Aorta (tissue), 5 donors: ENCODE data around the gene TLE6. TPM values are rescaled to one million over a fixed set of nuclear protein-coding genes. Genes with fewer than 3 reads are reported as not detected.

Experiments
- ATAC-seq: fragments of 200-7000 bp; cut with Tn5 transposase; one replicate; pipeline ENCODE4 v1.9.1; 2022; ENCODE audit warnings: moderate library complexity; ENCODE audit not compliant: low FRiP score
- DNase-seq, 2 donors: peaks; one replicate each; pipeline ENCODE4 v3.0.0-alpha.2; 2020
- H3K27ac ChIP-seq, 2 donors: one replicate each; pipeline ENCODE4 v1.5.1; 2013; ENCODE audit warnings: low read length in 2 of 2, mild to moderate bottlenecking in 2 of 2, moderate library complexity in 2 of 2, control low read depth in 1 of 2, inconsistent platforms in 1 of 2, low read depth in 1 of 2
- H3K27me3 ChIP-seq, 2 donors: one replicate each; pipeline ENCODE4 v1.6.1; 2013; ENCODE audit warnings: control low read depth in 1 of 2, low read length in 1 of 2, mild to moderate bottlenecking in 1 of 2, moderate library complexity in 1 of 2; ENCODE audit not compliant: insufficient read depth in 2 of 2, control insufficient read depth in 1 of 2
- H3K36me3 ChIP-seq, 2 donors: one replicate each; pipeline ENCODE4 v1.6.1; 2013; ENCODE audit warnings: control low read depth in 1 of 2, low read length in 1 of 2, mild to moderate bottlenecking in 1 of 2; ENCODE audit not compliant: insufficient read depth in 2 of 2, control insufficient read depth in 1 of 2
- H3K4me1 ChIP-seq, 2 donors: one replicate each; pipeline ENCODE4 v1.6.1; 2013; ENCODE audit warnings: low read length in 2 of 2, control low read depth in 1 of 2, mild to moderate bottlenecking in 1 of 2, moderate library complexity in 1 of 2; ENCODE audit not compliant: insufficient read depth in 2 of 2, control insufficient read depth in 1 of 2
- H3K4me3 ChIP-seq, 2 donors: one replicate each; pipeline ENCODE4 v1.5.1; 2013; ENCODE audit warnings: low read length in 2 of 2, control low read depth in 1 of 2, mild to moderate bottlenecking in 1 of 2
- H3K9me3 ChIP-seq: one replicate; pipeline ENCODE4 v1.6.1; 2013; ENCODE audit warnings: mild to moderate bottlenecking, low read length; ENCODE audit not compliant: control insufficient read depth
- WGBS, 2 donors: extraction: QIAGEN DNeasy Blood & Tissue Kit; methylation state at CpG; one replicate each; pipeline ENCODE4 v1.1.7; 2013; 5-methylcytosine and 5-hydroxymethylcytosine counted together
- intact Hi-C, 2 donors: fragments of 100-400 bp; cut with DNase I; formaldehyde crosslinking; loops; one replicate each; pipeline versions ENCODE4 v1.14.2 to v1.15.0; 2022
- polyA plus RNA-seq, 2 donors: library from polyadenylated mRNA; stranded (reverse); fragments of 200-250 nt; gene quantifications; one replicate each; pipeline ENCODE4 v1.2.3, GENCODE V29; 2013
- total RNA-seq, 2 donors: library from RNA; stranded (reverse); fragmentation: NEBNext Ultra II Directional; extraction: Animal tissue kit (Norgen Biotek cat#: 25700); gene quantifications; one replicate each; pipeline ENCODE4 v1.2.1, GENCODE V29; 2021
- donor health status: healthy with polysubstance abuse.
- donor health status: Bipolar disorder and iron deficiency.
- donor health status: DM: no; HTN: no; CAD: no.
- donor health status: DM: no; HTN: no; CAD: no.
- donor health status: DM: yes; HTN: yes; CAD: no.

TLE6 gene
- total and polyA plus RNA-seq, 4 donors, result 0.65 to 12.0 (median 3.8) TPM

DNA sequence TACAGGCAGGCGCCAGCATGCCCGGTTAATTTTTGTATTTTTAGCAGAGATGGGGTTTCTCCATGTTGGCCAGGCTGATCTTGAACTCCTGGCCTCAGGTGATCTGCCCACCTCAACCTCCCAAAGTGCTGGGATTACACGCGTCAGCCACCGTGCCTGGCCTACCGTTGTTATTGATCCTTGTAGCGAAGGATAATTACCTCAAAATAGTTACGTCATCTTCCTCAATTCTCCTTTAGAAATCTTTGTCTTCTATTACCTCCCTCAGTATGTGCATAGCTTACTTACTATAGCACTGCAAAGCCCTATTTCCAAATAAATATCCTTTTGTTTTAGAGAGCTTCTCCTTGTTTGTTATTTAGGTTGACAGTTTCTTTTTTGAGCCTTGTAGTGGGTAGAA lies 9.4 kb upstream of the TLE6 start:
- 87% methylated on average over 8 of the region's 8 CpGs for WGBS, 2 donors
- ATAC-seq (no peak), DNase-seq (no peak)
- Histone ChIP-seq H3K36me3 (no peaks in the 10 kb centered on the region), H3K27me3 (no peaks in the 10 kb centered on the region), H3K27ac (no peak overlapping the region), H3K4me1 (no peaks in the 10 kb centered on the region), H3K9me3 (no peaks in the 10 kb centered on the region), H3K4me3 (no peak overlapping the region)
- intact Hi-C loops, result no loop called here

DNA sequence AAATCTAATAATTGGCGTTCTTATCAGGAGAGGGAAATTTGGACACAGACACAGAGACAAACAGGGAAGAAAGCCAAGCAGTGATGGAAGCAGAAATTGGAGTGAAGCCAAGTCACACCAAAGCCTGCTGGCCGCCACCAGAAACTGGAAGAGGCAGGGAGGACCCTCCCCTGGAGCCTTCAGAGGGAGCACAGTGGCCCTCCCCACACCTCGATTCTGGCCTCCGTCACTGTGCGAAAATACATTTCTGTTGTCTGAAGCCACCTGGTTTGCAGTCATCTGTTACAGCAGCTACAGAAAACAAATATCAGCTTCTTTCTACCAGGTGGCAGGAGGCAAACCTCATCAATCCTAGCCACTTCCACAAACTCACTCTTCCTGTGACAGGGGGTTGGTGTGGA lies 8.3 kb upstream of the TLE6 start:
- no peaks in the 10 kb centered on the region for H3K27me3 ChIP-seq
- H3K4me3 ChIP-seq, result no peak overlapping the region
- intact Hi-C loops, result no loop called here
- no peaks in the 10 kb centered on the region for H3K9me3 ChIP-seq
- no peaks in the 10 kb centered on the region for H3K4me1 ChIP-seq
- 20 to 25% methylated on average over 5 of the region's 5 CpGs for WGBS, 2 donors
- DNase-seq, result no peak
- peak; percentile 42 for ATAC-seq
- H3K27ac ChIP-seq, result no peak overlapping the region
- H3K36me3 ChIP-seq, result no peaks in the 10 kb centered on the region

DNA sequence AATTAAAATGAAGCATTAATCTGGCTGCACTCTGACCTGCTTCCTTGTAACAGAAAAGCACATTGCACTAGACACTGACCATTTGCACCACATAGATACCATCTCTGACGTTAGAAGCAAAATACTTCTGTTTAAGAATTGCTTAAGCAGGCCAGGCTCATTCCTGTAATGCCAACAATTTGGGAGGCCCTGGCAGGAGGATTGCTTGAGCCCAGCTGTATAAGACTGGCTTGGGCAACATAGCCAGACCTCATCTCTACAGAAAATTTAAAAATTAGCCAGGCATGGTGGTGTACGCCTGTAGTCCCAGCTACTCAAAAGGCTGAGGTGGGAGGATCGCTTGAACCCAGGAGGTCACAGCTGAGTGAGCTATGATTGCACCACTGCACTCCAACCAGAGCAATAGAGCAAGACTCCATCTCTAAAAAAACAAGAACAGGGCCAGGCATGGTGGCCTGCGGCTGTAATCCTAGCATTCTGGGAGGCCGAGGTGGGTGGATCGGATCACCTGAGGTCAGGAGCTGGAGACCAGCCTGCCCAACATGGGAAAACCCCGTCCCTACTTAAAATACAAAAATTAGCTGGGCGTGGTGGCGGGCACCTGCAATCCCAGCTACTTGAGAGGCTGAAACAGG lies 7.0 kb upstream of the TLE6 start:
- intact Hi-C loops, result no loop called here
- ATAC-seq, result peak; percentile 34

GRCh38 chr19:2973229-2973628 lies 4.1 kb upstream of the TLE6 start:
- no peaks in the 10 kb centered on the region for H3K27me3 ChIP-seq
- no peak overlapping the region for H3K4me3 ChIP-seq
- no peaks in the 10 kb centered on the region for H3K9me3 ChIP-seq
- no peaks in the 10 kb centered on the region for H3K36me3 ChIP-seq
- no peak for ATAC-seq
- H3K4me1 ChIP-seq, result no peaks in the 10 kb centered on the region
- intact Hi-C loops, result no loop called here
- no peak overlapping the region for H3K27ac ChIP-seq
- 44% methylated on average over 8 of the region's 8 CpGs for WGBS, 2 donors
- no peak for DNase-seq

More for the DNA sequence above, 7.0 kb upstream of the TLE6 start:
- no peaks in the 10 kb centered on the region for H3K36me3 ChIP-seq
- no peak for DNase-seq
- no peaks in the 10 kb centered on the region for H3K27me3 ChIP-seq
- WGBS, 2 donors, result 79 to 81% methylated on average over 9 of the region's 9 CpGs
- no peak overlapping the region for H3K27ac ChIP-seq
- H3K4me1 ChIP-seq, result no peaks in the 10 kb centered on the region
- no peak overlapping the region for H3K4me3 ChIP-seq
- H3K9me3 ChIP-seq, result no peaks in the 10 kb centered on the region

DNA sequence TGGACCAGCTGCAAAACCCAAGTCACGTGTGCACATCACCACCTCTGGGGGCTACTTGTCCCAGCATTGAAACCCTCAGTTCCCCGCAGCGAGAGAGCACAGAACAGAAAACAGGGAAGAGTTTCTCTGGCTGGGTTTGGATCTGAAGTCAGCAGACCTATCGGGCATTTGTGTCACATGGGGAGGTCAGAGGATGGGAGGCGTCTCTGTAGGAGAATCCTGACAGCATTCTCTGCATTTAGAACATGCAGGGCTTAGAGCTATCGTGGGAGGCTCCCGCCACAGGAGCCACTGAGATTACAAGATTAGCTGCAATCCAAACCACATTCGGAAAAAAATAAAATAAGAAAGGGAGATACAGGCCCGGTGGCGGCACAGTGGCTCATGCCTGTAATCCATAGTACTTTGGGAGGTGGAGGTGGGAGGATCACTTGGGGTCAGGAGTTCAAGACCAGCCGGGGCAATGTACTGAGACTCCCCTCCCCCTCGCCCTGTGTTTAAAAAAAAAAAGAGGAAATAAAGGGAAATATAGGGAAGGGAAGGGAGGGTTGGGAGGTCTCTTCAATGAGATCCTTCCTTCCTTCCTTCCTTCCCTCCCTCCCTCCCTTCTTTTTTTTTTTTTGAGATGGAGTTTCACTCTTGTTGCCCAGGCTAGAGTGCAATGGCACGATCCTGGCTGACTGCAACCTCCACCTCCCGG lies 2.9 kb upstream of the TLE6 start:
- Histone ChIP-seq H3K4me3 (no peak overlapping the region), H3K27me3 (no peaks in the 10 kb centered on the region), H3K4me1 (no peaks in the 10 kb centered on the region), H3K27ac (no peak overlapping the region), H3K36me3 (no peaks in the 10 kb centered on the region), H3K9me3 (no peaks in the 10 kb centered on the region)
- ATAC-seq, result no peak
- intact Hi-C loops, result no loop called here
- WGBS, 2 donors, result 51 to 58% methylated on average over 14 of the region's 14 CpGs
- DNase-seq, result peak in 1 of 2 donors; percentile 70

GRCh38 chr19:2976609-2977000 lies 759 bp upstream of the TLE6 start:
- H3K9me3 ChIP-seq, result no peaks in the 10 kb centered on the region
- H3K4me3 ChIP-seq, result peak overlapping the region; percentile 21 to 57
- no peak overlapping the region for H3K27ac ChIP-seq
- intact Hi-C loops, result loop anchor here in 1 of 2 donors (2.0 kb wide), 1 partner anchor 58 kb away; no protein-coding TSS in a partner anchor
- no peaks in the 10 kb centered on the region for H3K27me3 ChIP-seq
- no peaks in the 10 kb centered on the region for H3K36me3 ChIP-seq
- ATAC-seq, result no peak
- H3K4me1 ChIP-seq, result no peaks in the 10 kb centered on the region
- no peak for DNase-seq
- 6 to 7% methylated on average over 15 of the region's 15 CpGs for WGBS, 2 donors

- DNase-seq (no peak), ATAC-seq (no peak)
- 66 to 70% methylated on average over 10 of the region's 10 CpGs for WGBS, 2 donors
- no peaks in the 10 kb centered on the region for H3K4me1 ChIP-seq
- no peaks in the 10 kb centered on the region for H3K9me3 ChIP-seq
- no peak overlapping the region for H3K4me3 ChIP-seq
- no peaks in the 10 kb centered on the region for H3K27me3 ChIP-seq
- H3K36me3 ChIP-seq, result no peaks in the 10 kb centered on the region
- H3K27ac ChIP-seq, result no peak overlapping the region
- intact Hi-C loops, result loop anchor here in 1 of 2 donors (2.0 kb wide), 1 partner anchor 57 kb away; no protein-coding TSS in a partner anchor
These were observed 378 bp downstream of the TLE6 start for GRCh38 chr19:2977746-2978138.

- no peak for DNase-seq
- no peaks in the 10 kb centered on the region for H3K27me3 ChIP-seq
- H3K27ac ChIP-seq, result no peak overlapping the region
- ATAC-seq, result no peak
- H3K4me3 ChIP-seq, result no peak overlapping the region
- H3K4me1 ChIP-seq, result no peaks in the 10 kb centered on the region
- no peaks in the 10 kb centered on the region for H3K36me3 ChIP-seq
- 81 to 83% methylated on average over 11 of the region's 11 CpGs for WGBS, 2 donors
- no peaks in the 10 kb centered on the region for H3K9me3 ChIP-seq
- intact Hi-C loops, result no loop called here
These were observed 903 bp downstream of the TLE6 start for GRCh38 chr19:2978166-2978767.

GRCh38 chr19:2978772-2979171 lies 1.4 kb downstream of the TLE6 start:
- H3K9me3 ChIP-seq, result no peaks in the 10 kb centered on the region
- no peaks in the 10 kb centered on the region for H3K36me3 ChIP-seq
- H3K4me3 ChIP-seq, result no peak overlapping the region
- no peak for ATAC-seq
- WGBS, 2 donors, result 73 to 81% methylated on average over 9 of the region's 9 CpGs
- DNase-seq, result no peak
- no peak overlapping the region for H3K27ac ChIP-seq
- no peaks in the 10 kb centered on the region for H3K27me3 ChIP-seq
- no peaks in the 10 kb centered on the region for H3K4me1 ChIP-seq
- intact Hi-C loops, result no loop called here
